NCI-H748 (cell line): ENCODE data around the gene TMEM202.
"Not testable (repeated sequence)": the region's sequence is repeated elsewhere in the genome, so short reads cannot be mapped to it uniquely, and the experiment has no call there.

Source experiments
- DNase-seq: peaks from one replicate; lab custom pipeline; 2025; ENCODE audit not compliant: unreplicated experiment; lab: John Stamatoyannopoulos, UW

TMEM202 gene, protein sequence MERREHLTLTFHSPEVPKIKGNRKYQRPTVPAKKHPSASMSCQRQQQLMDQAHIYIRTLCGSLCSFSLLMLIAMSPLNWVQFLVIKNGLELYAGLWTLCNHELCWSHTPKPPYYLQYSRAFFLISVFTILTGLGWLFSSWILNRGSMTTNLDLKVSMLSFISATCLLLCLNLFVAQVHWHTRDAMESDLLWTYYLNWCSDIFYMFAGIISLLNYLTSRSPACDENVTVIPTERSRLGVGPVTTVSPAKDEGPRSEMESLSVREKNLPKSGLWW

DNA sequence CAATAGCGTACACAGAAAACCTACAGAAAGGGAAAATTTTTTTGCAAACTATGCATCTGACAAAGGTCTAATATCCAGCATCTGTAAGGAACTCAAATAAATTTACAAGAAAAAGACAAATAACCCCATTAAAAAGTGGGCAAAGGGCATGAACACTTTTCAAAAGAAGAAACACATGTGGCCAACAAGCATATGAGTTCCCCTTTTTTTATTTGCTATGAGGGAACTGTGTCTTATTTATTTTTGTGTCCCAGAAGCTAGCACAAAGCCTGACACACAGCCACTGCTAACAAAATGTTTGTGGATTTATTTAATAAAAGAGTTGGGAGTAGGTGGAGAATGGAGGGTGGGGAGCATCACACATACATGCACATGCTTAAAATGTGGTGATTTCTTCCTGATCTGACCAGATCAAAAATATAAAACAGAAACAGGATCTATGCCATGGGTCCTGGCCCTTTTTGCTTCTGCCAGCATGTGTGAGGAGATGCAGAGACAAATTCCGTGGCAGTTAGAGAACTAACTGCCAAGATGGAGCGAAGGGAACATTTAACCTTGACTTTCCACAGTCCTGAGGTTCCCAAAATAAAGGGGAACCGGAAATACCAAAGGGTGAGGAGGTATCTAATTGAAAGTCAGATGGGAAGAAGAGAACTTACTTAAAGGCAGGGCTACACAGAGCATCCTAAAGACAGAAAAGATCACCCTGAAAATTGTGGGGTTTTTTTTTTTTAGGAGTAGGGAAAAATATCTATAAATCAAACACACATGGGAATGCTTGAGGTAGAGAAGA lies at the start of gene TMEM202:
TSS of gene TMEM202 (plus strand) at position 510 of the 793 bp plus-strand sequence. CDS start at position 532, 22 bp downstream.
- no peak for DNase-seq

DNA sequence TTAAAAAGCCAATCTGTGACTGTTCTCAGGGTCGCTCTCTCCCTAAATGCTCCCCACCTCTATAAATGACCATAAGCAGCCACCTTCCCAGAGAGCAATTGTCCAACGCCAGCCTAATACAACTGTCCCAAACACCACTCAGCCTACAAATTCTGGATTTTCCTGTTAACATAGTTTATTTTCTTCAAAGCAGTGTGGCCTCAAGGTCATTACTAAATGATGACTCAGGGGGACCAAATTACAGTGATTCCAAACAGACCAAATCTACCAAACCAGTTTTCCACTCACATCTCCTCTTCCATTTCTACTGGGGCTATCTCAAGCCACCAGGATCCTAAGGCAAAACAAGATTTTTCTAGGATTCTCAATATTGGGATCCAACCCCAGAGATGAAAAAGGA lies 44.8 kb upstream of the TMEM202 start:
- no peak for DNase-seq

DNA sequence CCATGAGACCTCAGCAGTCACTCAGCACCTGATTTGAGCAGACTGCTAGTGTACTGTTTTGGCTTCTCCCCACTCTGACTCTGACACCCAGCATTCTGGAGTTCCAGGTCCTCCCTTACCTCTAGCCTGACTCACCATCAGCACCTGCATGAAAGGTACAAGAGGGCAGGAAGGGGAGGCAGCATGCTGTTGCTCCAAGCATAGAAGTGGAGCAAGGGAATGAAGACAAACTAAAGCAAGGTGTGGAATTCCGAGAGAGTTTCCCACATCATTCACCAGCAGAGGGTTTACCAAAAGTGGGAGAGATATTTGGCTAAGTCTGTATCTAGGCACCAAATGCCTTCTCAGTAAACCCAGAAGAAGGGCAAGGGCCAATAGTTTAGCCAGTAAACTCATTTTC lies 43.6 kb upstream of the TMEM202 start:
- no peak for DNase-seq

DNA sequence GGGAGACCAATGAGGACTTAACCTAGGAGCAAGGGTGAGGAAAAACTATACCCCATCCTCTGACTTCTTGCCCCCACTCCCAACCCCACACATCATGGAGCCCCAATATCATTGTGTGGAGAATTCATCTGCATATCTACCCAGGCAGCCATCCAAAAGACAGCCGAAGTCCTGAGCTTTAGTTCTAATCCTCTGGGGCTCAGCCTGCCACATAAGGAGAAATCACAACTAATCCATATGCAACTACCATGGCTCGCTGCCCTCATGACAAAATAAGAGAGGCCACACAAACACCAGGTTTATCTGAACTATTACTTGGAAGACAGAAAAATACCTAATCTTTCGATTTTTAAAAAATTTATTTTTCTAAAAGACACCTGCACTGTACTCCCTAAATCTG lies 40.0 kb upstream of the TMEM202 start:
- DNase-seq: no peak

DNA sequence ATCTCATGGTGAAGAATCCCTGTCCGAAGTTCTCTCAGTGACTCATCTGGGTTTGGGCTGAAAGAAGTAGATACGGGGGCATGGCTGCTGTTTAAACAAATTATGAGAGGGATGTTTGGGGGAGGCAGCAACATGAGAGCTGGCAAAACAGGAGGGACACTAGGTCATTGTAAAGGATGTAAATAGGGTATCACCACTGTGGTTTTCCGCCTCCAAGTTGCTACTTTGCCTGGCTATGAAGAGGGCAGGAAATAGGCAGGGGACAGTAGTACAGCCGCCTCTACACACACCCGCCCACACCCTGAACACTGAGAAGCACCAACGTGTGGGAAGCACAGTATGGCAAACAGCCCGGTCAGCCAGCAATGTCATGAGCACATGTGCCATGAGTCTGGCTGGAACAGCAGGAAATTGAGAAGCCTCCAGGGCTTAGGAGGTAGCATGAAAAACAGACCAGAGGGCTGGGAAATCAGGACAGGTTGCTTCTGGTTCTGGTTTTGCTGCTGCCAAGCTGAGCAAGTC lies 39.4 kb upstream of the TMEM202 start:
- no peak for DNase-seq

DNA sequence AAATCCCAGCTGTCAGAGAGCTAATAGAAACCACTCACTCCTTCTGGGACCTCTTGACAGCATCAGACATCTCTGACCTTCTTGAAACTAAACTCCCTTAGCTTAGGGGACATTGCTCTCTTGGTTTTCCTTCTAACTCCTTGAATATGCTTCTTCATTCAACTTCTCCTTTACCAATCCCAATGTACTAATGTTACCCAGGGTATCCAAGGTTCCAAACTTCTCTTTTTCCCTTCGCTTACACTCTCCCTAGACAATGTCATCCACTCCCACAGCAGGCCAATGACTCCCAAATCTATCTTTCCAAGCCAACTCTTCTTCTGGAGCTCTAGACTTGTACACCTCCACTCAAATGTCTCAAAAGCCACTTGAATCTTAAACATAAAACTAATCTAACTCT lies 36.9 kb upstream of the TMEM202 start:
- DNase-seq: no peak

DNA sequence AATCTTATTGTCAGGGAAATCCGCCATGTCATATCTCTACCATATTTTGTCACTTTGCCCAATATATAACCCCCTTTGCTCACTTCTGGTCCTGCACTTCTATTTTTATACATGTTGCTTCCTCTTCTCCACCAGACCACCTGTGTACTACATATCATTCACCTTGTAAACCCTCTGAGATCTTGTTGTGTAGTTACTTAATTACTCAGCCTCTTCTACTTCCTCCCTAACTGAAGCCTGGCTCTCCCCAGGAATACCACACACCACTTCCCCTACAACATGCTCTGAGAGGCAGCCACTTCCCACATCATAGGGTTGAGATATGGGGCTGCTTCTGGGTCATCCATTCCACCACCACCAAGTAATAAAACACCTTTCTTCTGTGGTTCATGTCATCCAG lies 32.3 kb upstream of the TMEM202 start:
- DNase-seq: no peak

DNA sequence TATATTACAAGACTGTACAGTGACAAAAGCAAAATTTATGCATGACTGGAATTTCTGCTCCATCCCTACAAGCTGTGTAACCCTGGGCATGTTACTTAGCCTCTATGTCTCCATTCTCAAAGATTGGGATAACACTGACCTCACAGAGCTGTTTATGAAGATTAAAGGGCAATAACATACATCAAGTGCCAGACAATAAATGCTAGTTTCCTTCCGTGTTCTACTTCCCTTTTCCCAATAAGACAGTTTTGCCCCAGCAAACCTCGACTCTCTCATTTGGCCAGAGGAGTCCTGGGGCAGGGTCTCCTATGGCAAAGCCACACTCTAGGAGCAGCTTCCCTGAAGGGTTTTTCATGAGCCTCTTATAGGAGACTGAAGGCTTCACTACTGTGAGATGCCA lies 29.8 kb upstream of the TMEM202 start:
- no peak for DNase-seq

DNA sequence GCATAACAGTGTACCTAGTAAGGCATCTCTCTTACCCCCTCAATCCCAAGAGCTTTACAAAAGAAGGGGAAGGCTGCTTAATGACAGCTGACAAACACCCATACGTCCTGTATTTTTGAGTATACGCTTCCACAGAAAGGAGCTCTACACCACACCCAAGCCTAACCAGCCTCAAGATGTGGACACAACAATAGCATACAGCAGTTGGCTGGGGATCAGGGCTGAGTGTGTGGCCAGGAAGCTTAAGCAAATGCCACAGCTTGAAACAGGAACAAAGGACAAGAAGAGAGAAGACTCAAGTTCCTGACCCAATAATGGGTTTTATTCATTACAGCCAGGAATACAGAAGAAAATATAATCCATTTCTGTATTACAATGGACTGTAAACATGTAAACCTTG lies 29.2 kb upstream of the TMEM202 start:
- DNase-seq: no peak

DNA sequence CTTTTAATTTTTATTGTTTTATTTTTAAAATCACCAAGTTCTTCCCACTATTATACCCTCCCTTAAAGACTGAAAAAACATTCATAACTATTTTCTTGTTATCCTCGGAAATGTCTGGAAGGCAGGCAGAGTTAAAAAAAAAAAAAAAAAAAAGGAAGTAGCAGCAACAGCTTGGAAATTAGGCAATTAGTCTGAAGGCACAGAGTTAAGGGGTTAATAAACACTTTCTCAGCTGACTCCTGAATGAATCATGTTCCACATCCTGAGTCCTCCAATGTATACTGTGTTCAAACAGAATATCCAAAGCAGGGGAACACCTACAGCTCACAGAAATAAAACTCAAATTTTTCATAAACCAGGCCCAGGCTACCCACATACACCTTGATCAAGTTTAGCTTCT lies 28.1 kb upstream of the TMEM202 start:
- DNase-seq: no peak

DNA sequence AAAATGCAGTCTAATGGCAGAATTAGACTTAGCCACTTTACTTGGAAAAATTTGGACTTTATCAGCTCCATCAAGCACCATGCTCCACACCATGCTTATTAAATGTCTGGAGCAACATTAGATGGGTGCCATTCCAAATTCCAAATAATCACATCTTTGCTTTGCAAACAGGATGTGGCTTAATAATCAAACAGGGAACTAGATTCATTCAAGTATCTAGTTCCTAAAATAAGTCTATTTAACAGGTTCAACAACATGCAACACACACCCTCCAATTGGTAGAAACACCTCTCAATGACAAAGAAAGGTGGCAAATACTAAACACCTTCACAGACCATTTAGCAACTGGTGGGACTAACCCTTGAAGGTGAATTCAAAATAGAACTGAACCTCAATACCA lies 25.7 kb upstream of the TMEM202 start:
- no peak for DNase-seq

DNA sequence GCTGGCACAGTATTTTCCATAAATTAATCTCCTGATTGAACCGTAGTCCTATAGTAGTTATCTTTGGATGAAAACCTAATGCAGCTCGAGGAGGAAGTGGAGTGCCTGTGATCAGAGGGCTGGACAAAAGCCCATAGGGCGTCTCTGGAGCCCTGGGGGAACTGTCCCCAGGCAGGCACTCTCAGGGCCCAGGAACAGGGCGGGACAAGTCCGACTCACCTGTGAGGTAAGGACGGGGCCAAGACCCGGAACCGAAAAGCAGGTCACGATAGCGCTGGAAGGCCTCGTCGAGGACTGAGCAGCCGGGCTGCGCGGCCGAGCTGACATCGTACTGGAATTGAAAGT lies 22.6 kb upstream of the TMEM202 start:
- DNase-seq: peak; percentile 53

DNA sequence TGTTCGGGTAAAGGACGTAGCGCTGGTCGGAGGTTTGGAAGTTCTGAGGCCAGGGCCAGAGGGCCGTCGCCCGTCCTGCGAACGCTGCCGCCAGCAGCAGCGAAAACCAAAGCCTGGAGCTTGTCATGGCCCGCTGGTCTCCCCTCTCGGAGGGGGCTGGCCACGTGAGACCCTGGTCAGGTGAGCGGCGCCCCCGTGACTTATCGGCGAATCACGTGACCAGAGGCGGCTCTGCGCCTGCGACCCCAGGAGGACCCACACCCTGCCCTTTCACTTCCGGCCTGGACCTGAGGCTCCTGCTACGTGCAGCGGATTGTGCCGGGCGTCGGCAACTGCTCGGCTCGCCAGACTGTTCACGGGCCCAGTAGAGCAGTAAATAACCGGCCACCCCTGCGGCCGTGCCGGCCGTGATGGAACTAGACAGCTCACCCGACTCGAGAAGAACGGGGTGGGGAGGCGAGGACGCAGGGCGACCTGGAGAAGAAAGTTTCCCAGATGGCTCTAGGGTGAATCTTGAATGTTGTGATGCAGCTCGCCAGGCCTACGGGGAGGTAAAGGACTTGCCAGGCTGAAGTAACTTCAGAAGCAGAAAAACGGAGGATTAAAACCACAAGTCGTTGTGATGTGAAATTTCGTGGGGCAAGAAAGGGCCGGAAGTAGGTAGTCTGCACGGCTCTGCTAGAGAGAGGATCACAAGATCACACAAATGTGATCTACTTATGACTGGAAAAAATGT lies 22.1 kb upstream of the TMEM202 start, which contains the start of gene HEXA:
TSS of gene HEXA (minus strand) at position 169 of the 736 bp plus-strand sequence. CDS start at position 127, 42 bp downstream.
- peak; percentile 95 for DNase-seq

DNA sequence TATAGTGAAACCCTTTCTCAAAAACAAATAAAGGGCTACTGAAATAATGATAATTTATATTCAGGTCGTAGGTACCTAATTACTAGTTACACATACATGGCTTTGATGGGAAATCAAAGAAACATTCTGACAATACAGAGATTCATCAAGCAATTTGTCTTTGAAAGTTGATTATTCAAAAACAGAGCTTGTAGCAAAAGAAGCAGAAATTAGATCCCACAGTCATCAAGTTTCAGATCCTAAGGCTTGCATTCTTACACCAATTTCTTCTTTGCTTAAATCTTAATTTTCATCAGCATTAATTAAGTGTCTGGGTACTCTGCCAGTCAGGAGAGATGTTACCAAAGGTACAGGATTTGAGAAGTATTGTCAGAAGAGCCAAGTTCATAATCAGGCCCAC lies 20.8 kb upstream of the TMEM202 start:
- DNase-seq: no peak

DNA sequence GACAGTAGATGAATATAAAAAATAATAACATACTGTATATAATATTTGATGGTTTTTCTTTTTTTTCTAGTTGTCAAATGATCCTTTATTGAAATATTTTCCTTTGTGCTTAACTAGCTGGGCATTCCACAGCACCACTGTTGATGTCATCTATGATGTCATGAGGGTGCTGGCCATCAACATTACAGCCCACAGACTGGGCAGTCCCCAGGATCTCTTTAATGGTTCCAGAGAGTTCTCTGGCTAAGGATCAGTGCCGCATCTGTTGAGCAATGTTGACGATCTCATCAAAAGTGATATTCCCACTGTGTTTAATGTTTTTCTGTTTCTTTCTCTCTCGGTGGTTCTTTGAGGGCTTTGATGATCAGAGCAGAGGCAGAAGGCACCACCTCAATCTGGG lies 19.0 kb upstream of the TMEM202 start:
- DNase-seq: not testable (repeated sequence)

DNA sequence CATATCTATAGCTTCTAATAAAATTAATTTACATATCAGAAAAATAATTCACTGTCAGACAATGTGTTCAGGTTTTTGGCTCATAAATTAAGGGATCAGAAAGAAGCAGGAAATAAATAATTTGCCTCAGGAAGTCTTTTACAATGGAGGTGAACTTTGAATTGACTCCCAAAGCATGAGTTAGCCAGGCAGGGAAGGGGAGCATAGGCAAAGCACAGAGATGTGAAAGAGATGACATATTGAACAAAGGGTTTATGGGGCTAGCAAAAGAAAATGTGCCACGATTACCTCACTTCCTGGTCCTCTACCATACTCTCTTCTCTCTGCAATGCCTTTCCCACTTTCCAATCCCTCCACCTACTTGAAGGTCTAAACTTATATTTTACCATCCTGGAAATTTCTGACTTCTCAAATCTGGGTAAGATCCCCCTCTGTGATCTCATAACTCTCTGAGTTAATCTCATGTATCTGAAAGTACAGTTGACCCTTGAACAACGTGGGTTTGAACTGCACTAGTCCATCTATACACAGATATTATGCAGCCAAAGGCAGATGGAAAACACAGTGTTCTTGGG lies 18.2 kb upstream of the TMEM202 start:
- no peak for DNase-seq

DNA sequence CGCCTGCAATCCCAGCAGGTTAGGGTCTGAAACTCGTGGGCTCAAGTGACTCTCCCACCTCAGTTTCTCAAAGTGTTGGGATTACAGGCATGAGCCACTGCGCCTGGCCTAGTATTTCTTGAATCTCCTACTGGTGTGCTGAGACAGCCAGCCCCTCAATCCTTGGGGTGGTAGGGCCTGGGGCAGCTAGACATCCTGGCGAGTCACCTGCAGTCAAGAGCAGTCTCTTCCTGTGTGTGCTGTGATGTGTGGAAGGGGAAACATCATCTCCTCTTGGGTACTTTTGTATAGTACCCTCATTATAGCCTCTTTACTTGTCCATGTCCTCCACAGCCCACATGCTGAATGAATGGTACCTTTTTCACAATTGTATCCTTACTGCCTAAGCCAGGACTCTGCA lies 17.4 kb upstream of the TMEM202 start:
- DNase-seq: no peak

DNA sequence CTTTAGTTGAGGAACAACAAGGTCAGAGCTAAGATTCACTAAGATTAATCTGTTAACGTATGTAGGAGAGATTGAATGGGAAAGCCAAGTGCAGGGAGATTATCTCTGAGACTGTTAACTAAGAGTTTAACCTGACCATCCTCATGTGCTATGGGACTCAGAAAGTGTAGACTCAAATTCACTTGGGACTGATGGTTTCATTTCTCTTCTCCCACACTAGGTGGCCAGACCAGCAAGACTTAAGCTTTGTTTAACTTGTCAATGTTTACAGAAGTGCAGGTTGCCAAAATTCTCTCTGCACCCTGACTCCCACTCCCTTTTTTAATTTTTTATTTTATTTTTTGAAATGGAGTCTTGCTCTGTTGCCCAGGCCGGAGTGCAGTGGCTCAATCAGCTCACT lies 16.0 kb upstream of the TMEM202 start:
- DNase-seq: no peak

DNA sequence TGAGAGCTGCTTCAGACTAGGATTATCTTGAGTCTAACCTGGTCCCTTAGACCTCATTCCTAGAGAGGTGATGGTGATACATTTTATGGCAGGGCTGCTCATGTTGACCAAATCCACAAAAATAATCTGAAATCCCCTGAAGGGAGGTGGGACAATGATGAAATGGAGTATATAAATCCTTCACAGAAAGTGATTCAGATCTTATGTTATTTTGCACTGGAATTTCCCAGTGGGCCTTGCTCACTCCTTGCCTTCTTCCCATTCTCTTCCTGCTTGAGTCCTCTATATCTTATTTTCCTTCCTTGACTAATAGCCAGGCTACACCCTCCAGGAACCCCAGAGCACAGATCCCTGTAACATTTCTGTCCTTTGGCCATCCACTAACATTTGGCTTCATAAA lies 10.4 kb upstream of the TMEM202 start:
- DNase-seq: no peak

DNA sequence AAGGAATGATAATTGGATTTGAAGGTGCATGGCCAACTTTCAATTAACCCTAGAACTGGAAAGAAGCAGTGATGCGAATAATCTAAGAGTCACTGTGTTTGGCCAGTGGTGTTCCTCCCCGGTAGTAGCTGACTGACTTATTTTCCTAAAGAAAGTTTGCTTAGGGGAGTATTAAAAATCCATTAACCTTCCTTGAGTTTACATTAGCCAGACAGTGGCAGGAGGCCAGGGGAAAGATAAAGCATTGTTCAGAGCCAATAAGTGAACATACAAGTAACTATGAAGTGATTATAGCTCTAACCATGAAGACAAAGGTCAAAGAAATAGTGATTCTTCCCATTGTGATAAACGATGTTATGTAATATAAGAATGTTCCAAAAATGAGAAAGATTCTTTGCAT lies 8.9 kb upstream of the TMEM202 start:
- no peak for DNase-seq

DNA sequence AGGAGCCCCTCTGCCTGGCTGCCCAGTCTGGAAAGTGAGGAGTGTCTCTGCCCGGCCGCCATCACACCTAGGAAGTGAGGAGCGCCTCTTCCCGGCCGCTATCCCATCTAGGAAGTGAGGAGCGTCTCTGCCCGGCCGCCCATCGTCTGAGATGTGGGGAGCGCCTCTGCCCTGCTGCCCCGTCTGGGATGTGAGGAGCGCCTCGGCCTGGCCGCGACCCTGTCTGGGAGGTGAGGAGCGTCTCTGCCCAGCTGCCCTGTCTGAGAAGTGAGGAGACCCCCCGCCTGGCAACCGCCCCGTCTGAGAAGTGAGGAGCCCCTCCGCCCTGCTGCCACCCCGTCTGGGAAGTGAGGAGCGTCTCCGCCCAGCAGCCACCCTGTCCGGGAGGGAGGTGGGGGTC lies 1.8 kb upstream of the TMEM202 start:
- DNase-seq: not testable (repeated sequence)
